NCI-H82 treated with DMSO at 0.1 percent for 48 hours (cell line): ENCODE measurements around the gene OR52I1.
A peak's percentile ranks its signal among the peaks of the same experiment; 100 is the strongest.

Source experiments
- DNase-seq: peaks from one replicate; lab custom pipeline; 2025; ENCODE audit not compliant: unreplicated experiment; lab: John Stamatoyannopoulos, UW

The OR52I1 gene

DNA sequence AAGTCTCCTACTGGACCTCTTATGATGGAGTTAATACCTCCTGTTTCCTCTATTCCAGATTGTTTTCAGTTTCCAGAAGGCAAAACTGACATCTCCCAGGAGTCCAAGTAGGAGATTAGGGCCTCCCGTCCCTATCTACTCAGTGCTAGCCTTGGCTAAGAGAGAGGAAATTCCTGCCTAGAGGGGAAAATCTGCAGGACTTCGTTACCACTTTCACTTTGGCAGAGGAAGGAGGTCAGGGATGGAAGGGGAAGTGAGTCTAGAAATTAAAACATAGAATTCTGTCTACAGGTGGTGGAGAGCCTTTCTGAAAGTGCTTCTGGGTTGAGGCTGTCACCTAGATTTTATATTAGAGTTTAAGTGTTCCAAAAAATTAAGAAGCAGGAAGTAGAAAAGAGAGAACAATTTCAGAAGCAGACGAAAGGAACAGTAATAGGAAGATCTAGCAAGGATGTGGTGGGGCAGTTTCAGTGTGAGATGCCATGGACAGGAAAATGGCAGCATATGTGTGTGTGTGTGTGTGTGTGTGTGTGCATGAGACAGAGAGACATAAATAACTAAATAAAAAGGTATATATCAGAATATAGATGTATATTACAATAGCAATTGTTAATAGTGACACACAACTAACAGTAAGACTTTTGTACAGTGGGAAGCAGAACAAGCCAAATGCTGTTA lies 16.6 kb downstream of the OR52I1 start:
- DNase-seq: no peak

DNA sequence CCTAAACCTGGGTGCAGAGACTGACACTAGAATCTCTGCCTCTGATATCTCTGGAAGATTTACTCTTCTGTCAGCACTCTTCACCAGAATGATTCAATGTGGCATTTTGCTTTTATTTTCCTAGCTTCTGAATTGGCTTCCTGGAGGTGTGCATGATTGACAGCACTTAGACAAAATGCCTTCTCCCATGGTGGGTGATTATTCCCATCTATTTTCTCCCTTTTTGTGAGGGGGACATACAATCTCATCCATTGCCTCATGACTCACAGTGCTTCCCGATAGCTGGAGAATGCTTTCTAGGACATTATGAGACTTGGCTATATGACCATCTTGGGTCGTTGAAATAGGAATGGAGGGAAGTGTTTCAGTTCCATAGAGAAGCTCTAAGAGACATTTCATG lies 18.1 kb downstream of the OR52I1 start:
- DNase-seq: no peak

DNA sequence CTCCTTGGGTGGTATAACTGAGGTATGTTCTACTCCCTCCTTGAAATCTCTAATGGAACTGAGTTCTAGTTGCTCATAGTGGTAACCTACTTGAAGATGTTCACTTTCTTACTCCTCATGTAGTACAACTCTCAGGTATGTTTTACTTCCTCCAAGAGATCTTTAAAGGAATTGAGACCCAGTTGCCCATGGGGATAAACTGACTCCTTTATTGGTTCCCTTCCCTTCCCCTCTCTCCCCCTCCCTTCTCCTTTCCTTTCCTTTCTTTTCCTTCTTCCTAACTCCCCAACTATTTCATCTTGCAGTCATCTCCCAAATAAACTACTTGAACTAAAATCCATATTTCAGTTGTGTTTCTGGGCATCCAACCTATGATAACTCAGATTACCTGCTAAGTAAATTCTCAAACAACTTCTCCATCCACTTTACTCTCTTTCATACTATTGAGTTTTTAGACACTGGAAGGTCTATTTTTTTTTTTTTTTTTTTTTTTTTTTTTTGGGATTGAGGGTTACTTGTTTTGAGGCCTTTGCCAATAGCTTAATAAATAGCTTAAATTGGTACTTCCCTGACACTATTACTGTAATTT lies 22.1 kb downstream of the OR52I1 start:
- DNase-seq: no peak

DNA sequence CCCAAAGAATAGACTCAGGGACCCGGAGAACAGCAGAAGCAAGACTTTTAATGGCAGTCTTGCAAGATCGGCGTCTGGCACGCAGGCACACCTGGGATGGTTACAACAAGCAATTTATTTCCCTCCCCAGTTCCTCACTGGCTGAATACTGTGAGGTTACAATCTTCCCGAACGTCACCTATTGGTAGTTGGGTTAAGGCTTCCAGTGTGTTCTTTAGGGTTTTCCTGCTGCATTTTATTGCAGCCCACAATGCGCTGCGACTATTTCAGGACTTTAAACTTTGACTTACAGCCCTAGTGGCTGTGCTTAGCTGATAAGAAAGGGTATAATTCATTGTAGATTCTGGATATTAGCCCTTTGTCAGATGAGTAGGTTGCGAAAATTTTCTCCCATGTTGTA lies 25.7 kb downstream of the OR52I1 start:
- no peak for DNase-seq

DNA sequence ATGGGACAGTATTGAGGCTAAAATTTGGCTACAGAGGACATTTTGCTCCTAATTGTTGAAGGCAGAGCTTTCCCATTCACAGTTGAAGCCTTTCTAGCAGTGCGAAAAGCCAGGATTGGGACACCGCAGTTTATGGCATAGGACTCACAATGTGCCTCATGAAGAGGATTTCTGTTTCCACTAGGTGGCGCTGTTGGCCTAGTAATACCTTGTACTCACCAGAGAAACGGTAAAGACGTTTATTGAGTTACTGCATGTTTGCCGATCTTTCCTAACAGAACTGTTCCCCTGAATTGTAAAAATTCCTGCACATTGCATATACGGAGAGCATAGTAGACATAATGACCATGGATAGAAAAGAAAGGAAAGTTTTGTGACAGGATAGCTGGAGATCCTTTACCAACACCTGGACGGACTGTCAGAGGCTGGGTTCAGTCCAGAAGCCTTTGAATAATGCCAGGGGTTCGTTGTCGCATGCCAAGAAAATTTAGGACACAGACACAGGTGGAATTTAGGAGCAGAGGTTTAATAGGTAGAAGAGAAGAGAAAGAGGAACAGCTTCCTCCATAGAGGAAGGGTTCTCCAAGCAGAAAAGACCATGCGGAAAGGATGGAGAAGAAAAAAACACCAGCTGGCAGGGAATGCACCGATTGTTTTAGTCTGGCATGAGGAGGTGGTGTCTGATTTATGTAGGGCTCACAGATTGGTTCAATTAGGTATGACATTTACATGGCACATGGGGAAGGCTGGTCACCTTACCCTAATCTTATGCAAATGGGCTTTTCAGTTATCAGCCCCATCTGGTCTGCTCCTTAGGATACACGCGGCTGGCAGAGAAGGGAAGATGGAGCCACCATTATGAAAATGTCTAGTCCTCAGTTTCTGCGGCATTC lies 32.6 kb downstream of the OR52I1 start:
- peak; percentile 54 for DNase-seq

DNA sequence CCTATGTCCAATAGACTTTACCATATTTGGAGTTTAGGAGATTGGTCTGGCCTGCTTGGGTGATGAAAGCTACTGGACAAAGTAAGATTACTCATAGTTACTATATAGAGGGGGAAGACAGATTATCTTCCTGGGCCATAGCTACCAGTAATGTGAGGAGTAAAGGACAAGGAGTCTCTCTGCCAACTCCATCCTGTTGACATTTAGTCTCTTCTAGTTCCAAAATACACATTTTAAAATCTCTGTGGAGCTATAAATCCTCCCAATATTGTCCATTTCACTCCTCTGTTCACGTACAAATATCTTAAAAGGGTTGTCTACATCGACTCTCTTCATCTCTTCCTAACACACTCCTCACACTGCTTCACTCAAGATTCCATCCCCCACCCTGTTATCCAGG lies 42.3 kb downstream of the OR52I1 start:
- no peak for DNase-seq

DNA sequence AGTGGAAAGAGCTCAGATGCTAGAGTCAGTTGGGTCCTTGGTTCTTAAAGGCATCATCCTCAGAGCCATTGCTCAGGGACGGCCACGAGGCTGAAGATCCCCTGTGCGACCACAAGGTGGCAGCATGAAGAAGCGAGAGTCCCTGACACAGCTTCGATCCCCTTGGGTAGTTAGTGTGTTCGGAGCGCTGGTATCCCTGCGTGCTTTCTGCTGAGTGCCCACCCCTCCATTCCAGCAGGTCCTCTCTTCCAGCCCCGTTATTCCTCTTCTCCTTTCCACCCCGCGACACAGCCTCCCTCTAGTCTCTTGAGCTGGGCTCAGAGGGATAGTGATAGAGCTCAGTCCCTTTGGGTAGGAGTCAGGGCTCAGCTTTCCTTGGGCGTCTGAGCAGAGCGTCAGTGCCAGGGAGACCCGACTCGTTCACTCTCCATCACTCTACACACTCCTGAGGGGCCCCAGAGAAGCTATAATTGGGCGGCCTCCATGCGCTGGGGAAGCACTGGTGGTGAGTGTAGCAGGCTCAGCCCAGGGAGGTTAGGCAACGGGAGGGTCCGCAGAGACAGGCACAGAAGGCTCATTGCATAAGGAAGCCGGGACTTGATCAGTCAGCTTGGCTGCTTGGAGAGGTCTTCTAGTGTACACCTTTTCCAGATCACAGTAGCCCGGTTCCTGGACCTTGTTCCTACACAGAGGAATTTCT lies 43.3 kb downstream of the OR52I1 start, which contains the start of gene OR51D1:
Gene OR51D1, plus strand, starts transcription at position 516 of the 700 bp plus-strand sequence. CDS start 2,314 bp downstream, outside the sequence.
- DNase-seq: no peak

DNA sequence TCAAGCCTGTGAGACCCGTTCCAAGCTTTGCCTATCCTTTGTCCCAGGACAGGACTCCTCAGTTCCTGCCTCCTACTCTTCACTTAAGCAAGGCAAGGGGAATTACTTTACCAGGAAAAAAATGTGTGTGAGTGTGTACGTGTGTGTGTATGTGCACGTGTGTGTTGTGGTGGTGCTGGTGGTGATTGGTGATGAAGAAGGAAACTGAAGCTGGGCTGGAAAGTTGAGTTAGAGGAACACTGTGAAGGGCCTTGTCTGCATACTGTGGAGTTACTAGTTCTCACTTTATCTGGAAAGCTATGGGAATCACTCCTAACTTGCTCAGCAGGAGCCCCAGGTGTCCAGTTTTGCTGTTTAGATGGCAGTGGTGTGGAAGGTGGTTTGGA lies 43.8 kb downstream of the OR52I1 start:
- DNase-seq: no peak

DNA sequence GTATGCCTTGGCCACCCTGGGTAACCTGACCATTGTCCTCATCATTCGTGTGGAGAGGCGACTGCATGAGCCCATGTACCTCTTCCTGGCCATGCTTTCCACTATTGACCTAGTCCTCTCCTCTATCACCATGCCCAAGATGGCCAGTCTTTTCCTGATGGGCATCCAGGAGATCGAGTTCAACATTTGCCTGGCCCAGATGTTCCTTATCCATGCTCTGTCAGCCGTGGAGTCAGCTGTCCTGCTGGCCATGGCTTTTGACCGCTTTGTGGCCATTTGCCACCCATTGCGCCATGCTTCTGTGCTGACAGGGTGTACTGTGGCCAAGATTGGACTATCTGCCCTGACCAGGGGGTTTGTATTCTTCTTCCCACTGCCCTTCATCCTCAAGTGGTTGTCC lies 46.1 kb downstream of the OR52I1 start:
- DNase-seq: no peak

DNA sequence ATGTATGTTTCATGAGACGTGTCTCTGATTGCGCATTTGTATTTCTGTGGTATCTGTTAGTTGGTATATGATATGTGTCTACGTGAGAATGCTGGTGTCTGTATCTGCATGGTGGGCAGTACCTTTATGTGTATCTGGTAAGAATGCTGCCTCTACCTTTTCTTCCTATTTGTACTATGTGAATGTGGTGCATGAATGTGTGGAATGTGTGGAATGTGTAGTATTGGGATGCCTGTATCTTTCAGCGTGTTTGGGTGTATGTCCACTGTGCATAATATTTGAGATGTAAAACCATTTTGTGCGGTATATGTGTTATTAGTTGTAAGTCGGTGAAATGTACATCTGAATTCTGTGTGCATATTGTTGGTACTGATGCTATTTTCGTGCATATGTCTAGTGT lies 47.7 kb downstream of the OR52I1 start:
- DNase-seq: no peak

DNA sequence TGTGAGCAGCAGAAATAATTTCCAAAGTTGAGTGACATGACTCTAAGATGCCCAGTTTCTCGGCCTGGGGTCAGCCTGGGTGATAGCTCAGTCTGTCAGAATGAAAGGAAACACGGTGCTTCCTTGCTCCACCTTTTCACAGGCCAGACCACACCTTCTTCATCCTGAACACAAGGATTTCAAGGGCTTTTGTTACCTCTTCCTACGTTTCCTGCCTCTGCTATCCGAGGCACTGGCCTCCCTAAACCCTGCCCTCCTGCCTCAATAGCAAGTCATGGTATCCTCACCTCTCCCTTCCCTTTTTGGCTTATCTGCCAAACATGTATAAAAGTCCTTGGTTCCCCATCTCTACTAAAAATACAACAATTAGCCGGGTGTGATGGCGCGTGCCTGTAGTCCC lies 48.2 kb downstream of the OR52I1 start:
- DNase-seq: no peak

DNA sequence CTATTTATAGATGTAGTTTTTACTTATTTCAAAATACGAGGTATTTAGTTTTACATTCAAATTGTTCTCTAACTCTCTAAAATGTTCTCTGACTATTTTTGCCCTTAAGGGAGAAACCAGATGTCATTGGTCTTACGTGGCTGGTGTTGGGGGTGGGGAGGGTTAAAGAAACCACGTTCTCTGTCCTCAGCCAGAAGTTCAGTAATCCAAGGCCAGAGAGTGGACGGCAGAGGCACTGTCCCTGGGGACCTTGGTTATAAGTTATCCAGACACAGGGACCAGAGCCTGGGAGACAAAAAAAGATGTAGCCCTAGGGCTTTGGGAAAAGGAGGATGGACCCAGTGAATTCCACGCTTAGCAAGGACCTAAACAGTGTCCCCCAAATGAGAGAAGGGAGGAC lies 49.2 kb downstream of the OR52I1 start:
- DNase-seq: no peak

DNA sequence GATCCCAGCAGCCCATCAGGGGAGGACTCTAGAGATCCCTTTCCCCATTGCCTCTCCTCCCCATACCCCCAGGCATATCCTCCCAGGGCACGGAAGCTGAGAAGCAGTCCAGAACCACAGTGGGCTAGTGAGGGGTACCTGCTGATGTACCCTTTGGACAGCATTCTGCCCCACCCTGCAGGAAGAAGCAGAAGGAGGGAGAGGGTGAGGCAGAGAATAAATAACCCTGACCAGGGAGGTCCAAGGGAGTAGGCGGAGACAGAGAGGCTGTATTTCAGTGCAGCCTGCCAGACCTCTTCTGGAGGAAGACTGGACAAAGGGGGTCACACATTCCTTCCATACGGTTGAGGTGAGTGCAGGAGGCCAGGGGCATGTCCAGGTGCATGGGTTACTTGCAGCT lies 49.8 kb downstream of the OR52I1 start, which contains the start of gene OR51E1:
Gene OR51E1, plus strand, starts transcription at position 301 of the 400 bp plus-strand sequence. CDS start 8,545 bp downstream, outside the sequence.
- no peak for DNase-seq

DNA sequence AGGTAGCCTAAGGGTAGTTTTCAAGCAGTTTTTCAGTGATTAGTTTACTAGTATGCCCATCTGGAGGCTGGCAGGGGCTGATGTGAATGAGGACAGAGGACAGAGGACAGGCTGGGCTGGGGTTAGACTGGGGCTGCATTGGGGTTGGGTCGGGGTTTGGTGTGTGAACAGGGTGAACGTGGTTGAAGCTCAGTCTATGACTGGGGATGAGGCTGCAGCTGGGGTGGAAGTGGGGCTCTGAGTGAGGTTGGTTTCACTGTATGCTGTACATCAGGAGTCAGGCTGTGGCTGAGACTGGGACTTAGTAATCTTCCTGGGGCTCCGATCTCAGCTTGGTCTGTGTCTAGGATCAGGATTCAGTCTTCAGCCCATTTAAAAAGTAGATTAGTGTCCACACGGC lies 50.4 kb downstream of the OR52I1 start:
- DNase-seq: no peak
